SK-N-SH (cell line): ENCODE data around the gene LMTK2. TPM values are rescaled to one million over a fixed set of nuclear protein-coding genes. Genes with fewer than 3 reads are reported as not detected.
A peak's percentile ranks its signal among the peaks of the same experiment; 100 is the strongest.

Experiments
- CTCF ChIA-PET: fragments of 300-600, 350-600 bp; formaldehyde crosslinking; extraction: SDS; loops from one replicate; lab custom pipeline; 2021; lab: Yijun Ruan, JAX
- POLR2A ChIA-PET: fragments of 350-600 bp; sonication (Branson Sonifier 250); formaldehyde crosslinking; extraction: SDS; loops from one replicate; lab custom pipeline; 2020; ENCODE audit warnings: antibody characterized with exemption, inconsistent platforms; lab: Yijun Ruan, JAX
- DNase-seq: peaks from one replicate; pipeline ENCODE4 v3.0.0; 2012
- H2AFZ ChIP-seq: fragments of 200-600 bp; sonication (generic); 2 replicates; pipeline ENCODE4 v1.8.1; 2016; ENCODE audit warnings: antibody characterized with exemption, mild to moderate bottlenecking, low read depth
- H3F3A ChIP-seq: fragments of 200-600 bp; sonication (generic); replicated peaks from 2 replicates; pipeline ENCODE3; 2016; ENCODE audit warnings: antibody characterized with exemption, mild to moderate bottlenecking; ENCODE audit not compliant: insufficient read depth
- H3K27ac ChIP-seq, 2 experiments: fragments of 200-500 bp in 1 of 2; fragments of 200-600 bp in 1 of 2; sonication (Bioruptor generic) in 1 of 2; sonication (generic), shearing (Covaris generic) in 1 of 2; 2 replicates each; pipeline versions ENCODE4 v1.5.1 to v1.6.1; 2014 to 2016; ENCODE audit warnings: low read depth in 2 of 2, inconsistent platforms in 1 of 2, low read length in 1 of 2, mild to moderate bottlenecking in 1 of 2, mixed read lengths in 1 of 2
- H3K27me3 ChIP-seq: fragments of 200-600 bp; sonication (generic), shearing (Covaris generic); 2 replicates; pipeline ENCODE4 v1.6.1; 2016; ENCODE audit warnings: mixed run types; ENCODE audit not compliant: insufficient read depth
- H3K36me3 ChIP-seq, 2 experiments: fragments of 200-500 bp in 1 of 2; fragments of 200-600 bp in 1 of 2; sonication (Bioruptor generic) in 1 of 2; sonication (generic) in 1 of 2; replicated peaks in 1 of 2; 2 replicates each; pipeline versions ENCODE3 to v1.5.1; 2014 to 2016; ENCODE audit warnings: low read length in 1 of 2, mild to moderate bottlenecking in 1 of 2; ENCODE audit not compliant: insufficient read depth in 2 of 2, control insufficient read depth in 1 of 2
- H3K4me1 ChIP-seq, 2 experiments: fragments of 200-500 bp in 1 of 2; fragments of 200-600 bp in 1 of 2; sonication (Bioruptor generic) in 1 of 2; sonication (generic), shearing (Covaris generic) in 1 of 2; 2 replicates each; pipeline versions ENCODE4 v1.5.1 to v1.6.1; 2014 to 2016; ENCODE audit warnings: low read depth in 1 of 2, low read length in 1 of 2, mixed run types in 1 of 2; ENCODE audit not compliant: insufficient read depth in 2 of 2, control insufficient read depth in 1 of 2
- H3K4me2 ChIP-seq: fragments of 200-600 bp; sonication (generic), shearing (Covaris generic); 2 replicates; pipeline ENCODE4 v1.6.1; 2017; ENCODE audit warnings: mixed run types
- H3K4me3 ChIP-seq, 2 experiments: fragments of 200-500 bp in 1 of 2; fragments of 200-600 bp in 1 of 2; sonication (Bioruptor generic) in 1 of 2; sonication (generic), shearing (Covaris generic) in 1 of 2; 2 replicates each; pipeline versions ENCODE4 v1.5.1 to v1.8.1; 2014 to 2016; ENCODE audit warnings: low read depth in 2 of 2, inconsistent platforms in 1 of 2, low read length in 1 of 2, mild to moderate bottlenecking in 1 of 2, mixed read lengths in 1 of 2, moderate library complexity in 1 of 2
- H3K79me2 ChIP-seq: fragments of 200-600 bp; sonication (generic); 2 replicates; pipeline ENCODE4 v1.8.1; 2017; ENCODE audit warnings: mild to moderate bottlenecking; ENCODE audit not compliant: insufficient read depth
- H3K9ac ChIP-seq: fragments of 200-600 bp; sonication (generic); 2 replicates; pipeline ENCODE4 v1.6.1; 2017; ENCODE audit warnings: mixed run types
- H3K9me2 ChIP-seq: fragments of 200-600 bp; sonication (generic); 2 replicates; pipeline ENCODE4 v1.6.1; 2017; ENCODE audit warnings: mixed run types
- H3K9me3 ChIP-seq: fragments of 200-600 bp; sonication (generic); 2 replicates; pipeline ENCODE4 v1.6.1; 2017; ENCODE audit warnings: mixed run types, mild to moderate bottlenecking, moderate library complexity
- H4K20me1 ChIP-seq: fragments of 200-600 bp; sonication (generic); 2 replicates; pipeline ENCODE4 v1.6.1; 2017; ENCODE audit warnings: mild to moderate bottlenecking, mixed run types; ENCODE audit not compliant: insufficient read depth
- CHD2 ChIP-seq: fragments of 150-350 bp; IDR thresholded peaks from 2 replicates; pipeline ENCODE4 v1.6.1; 2018; ENCODE audit warnings: low read length; ENCODE audit not compliant: partially characterized antibody
- CTCF ChIP-seq: fragments of 200-600 bp; sonication (generic); IDR thresholded peaks from 2 replicates; pipeline ENCODE4 v1.6.1; 2017; ENCODE audit warnings: antibody characterized with exemption, mild to moderate bottlenecking, moderate library complexity
- EZH2phosphoT487 ChIP-seq: fragments of 200-600 bp; sonication (generic); IDR thresholded peaks from 2 replicates; pipeline ENCODE4 v1.6.1; 2017; ENCODE audit warnings: low read depth, mixed run types, mild to moderate bottlenecking, antibody characterized with exemption, moderate library complexity, borderline replicate concordance
- JUND ChIP-seq: IDR thresholded peaks from 2 replicates; pipeline ENCODE4 v1.4.0; 2012
- MAX ChIP-seq: IDR thresholded peaks from 2 replicates; pipeline ENCODE4 v1.4.0; 2012; ENCODE audit warnings: low read depth
- MEF2A ChIP-seq: IDR thresholded peaks from 2 replicates; pipeline ENCODE4 v1.4.0; 2012; ENCODE audit warnings: low read depth, borderline replicate concordance
- NFIC ChIP-seq: IDR thresholded peaks from 2 replicates; pipeline ENCODE4 v1.4.0; 2012; ENCODE audit warnings: borderline replicate concordance
- PBX3 ChIP-seq: IDR thresholded peaks from 2 replicates; pipeline ENCODE4; 2012
- RCOR1 ChIP-seq: fragments of 150-350 bp; IDR thresholded peaks from 2 replicates; pipeline ENCODE4 v1.6.1; 2017; ENCODE audit warnings: antibody characterized with exemption, low read length
- RFX5 ChIP-seq: IDR thresholded peaks from 2 replicates; pipeline ENCODE4 v1.6.1; 2012; ENCODE audit warnings: mild to moderate bottlenecking, improper control_type of control experiment, low read length
- SMC3 ChIP-seq: IDR thresholded peaks from 2 replicates; pipeline ENCODE4 v1.6.1; 2012; ENCODE audit warnings: low read depth, low read length, improper control_type of control experiment
- TAF1 ChIP-seq: IDR thresholded peaks from 2 replicates; pipeline ENCODE4 v1.6.1; 2012; ENCODE audit warnings: low read depth, mild to moderate bottlenecking, low read length, moderate library complexity, borderline replicate concordance
- TCF12 ChIP-seq: IDR thresholded peaks from 2 replicates; pipeline ENCODE4 v1.4.0; 2012
- TEAD4 ChIP-seq: IDR thresholded peaks from 2 replicates; pipeline ENCODE4 v1.4.0; 2012; ENCODE audit warnings: mild to moderate bottlenecking, borderline replicate concordance; ENCODE audit not compliant: insufficient read depth
- WGBS: methylation state at CpG from one replicate; pipeline ENCODE4 v1.1.6; 2017; ENCODE audit warnings: low lambda C conversion rate; 5-methylcytosine and 5-hydroxymethylcytosine counted together
- polyA plus RNA-seq, 3 experiments: library from polyadenylated mRNA; depleted of rRNA; stranded (reverse); fragments of >200 nt; gene quantifications; 2 replicates each; pipeline ENCODE4 v1.2.3, GENCODE V29; 2012

The LMTK2 gene
- polyA plus RNA-seq, 1 of the 3 experiments (the other 2 are of a cell fraction) = 9.0 TPM

- TF ChIP-seq MEF2A (no peak), TCF12 (no peak), PBX3 (peak; percentile 100), CTCF (peak; percentile 100), EZH2phosphoT487 (no peak)
Observed at GRCh38 chr7:98106647-98107312, at the start of gene LMTK2 (continued).

- no peaks in the 10 kb centered on the region for H3K4me1 ChIP-seq
- no peak for TF ChIP-seq CHD2
- no peak for TF ChIP-seq SMC3
- TF ChIP-seq RFX5 = no peak
- TF ChIP-seq JUND = no peak
- no peak for TF ChIP-seq MAX
- TF ChIP-seq EZH2phosphoT487 = no peak
- H3K27me3 ChIP-seq = peaks cover 18% of the 10 kb centered on the region; the same call in 1 of the 2 replicates
- H3K36me3 ChIP-seq = no peaks in the 10 kb centered on the region
- CTCF ChIA-PET = interaction anchor here (0.6 to 4.6 kb wide), 3 partner anchors 35 to 373 kb away, joined by 3 to 19 read pairs (median 7); no protein-coding TSS in a partner anchor
- no peak overlapping the region for H3K27ac ChIP-seq
- H3K4me3 ChIP-seq = no peak overlapping the region
- no peak overlapping the region for H3K9ac ChIP-seq
- POLR2A ChIA-PET = no interaction called here
- 28% methylated on average over 2 of the region's 2 CpGs for WGBS
- no peaks in the 10 kb centered on the region for H3K9me2 ChIP-seq
- no peaks in the 10 kb centered on the region for H3F3A ChIP-seq
- H3K4me2 ChIP-seq = no peak overlapping the region
- H2AFZ ChIP-seq = no peak overlapping the region
- no peaks in the 10 kb centered on the region for H4K20me1 ChIP-seq
- no peaks in the 10 kb centered on the region for H3K9me3 ChIP-seq
- DNase-seq = no peak
- H3K79me2 ChIP-seq = no peaks in the 10 kb centered on the region
Observed at GRCh38 chr7:98057157-98057556, 49.5 kb upstream of the LMTK2 start.

GRCh38 chr7:98058186-98058585 lies 48.5 kb upstream of the LMTK2 start:
- no peaks in the 10 kb centered on the region for H4K20me1 ChIP-seq
- POLR2A ChIA-PET = no interaction called here
- TF ChIP-seq TEAD4 (no peak), NFIC (no peak), TAF1 (no peak), RCOR1 (no peak)
- TF ChIP-seq, all 33 proteins: peak for 0
- CTCF ChIA-PET = interaction anchor here (1.7 to 4.6 kb wide), 2 partner anchors 36 to 110 kb away, joined by 7 to 19 read pairs; no protein-coding TSS in a partner anchor
- WGBS = 48% methylated on average over 10 of the region's 10 CpGs
- no peak overlapping the region for H2AFZ ChIP-seq
- DNase-seq = no peak
- H3K79me2 ChIP-seq = no peaks in the 10 kb centered on the region
- H3K9me2 ChIP-seq = no peaks in the 10 kb centered on the region
- H3F3A ChIP-seq = no peaks in the 10 kb centered on the region
- no peaks in the 10 kb centered on the region for H3K36me3 ChIP-seq
- H3K27me3 ChIP-seq = peaks cover 14% of the 10 kb centered on the region; the same call in 1 of the 2 replicates
- no peak overlapping the region for H3K9ac ChIP-seq
- no peak overlapping the region for H3K27ac ChIP-seq
- no peak overlapping the region for H3K4me3 ChIP-seq
- no peaks in the 10 kb centered on the region for H3K4me1 ChIP-seq
- no peak overlapping the region for H3K4me2 ChIP-seq
- no peaks in the 10 kb centered on the region for H3K9me3 ChIP-seq
